Endothelial cell of hepatic sinusoid (primary cell): ENCODE data around the gene DYRK1B.
"Not testable (repeated sequence)": the region's sequence is repeated elsewhere in the genome, so short reads cannot be mapped to it uniquely, and the experiment has no call there.

ENCODE experiments used
- in situ Hi-C: cut with HindIII; loops from 2 replicates; pipeline ENCODE4 v1.10.0; 2017; ENCODE audit warnings: low sequenced_read_pairs

Gene DYRK1B

GRCh38 chr19:39814111-39814510 is 19.9 kb downstream of the DYRK1B start:
- in situ Hi-C loops: not testable (repeated sequence)

DNA sequence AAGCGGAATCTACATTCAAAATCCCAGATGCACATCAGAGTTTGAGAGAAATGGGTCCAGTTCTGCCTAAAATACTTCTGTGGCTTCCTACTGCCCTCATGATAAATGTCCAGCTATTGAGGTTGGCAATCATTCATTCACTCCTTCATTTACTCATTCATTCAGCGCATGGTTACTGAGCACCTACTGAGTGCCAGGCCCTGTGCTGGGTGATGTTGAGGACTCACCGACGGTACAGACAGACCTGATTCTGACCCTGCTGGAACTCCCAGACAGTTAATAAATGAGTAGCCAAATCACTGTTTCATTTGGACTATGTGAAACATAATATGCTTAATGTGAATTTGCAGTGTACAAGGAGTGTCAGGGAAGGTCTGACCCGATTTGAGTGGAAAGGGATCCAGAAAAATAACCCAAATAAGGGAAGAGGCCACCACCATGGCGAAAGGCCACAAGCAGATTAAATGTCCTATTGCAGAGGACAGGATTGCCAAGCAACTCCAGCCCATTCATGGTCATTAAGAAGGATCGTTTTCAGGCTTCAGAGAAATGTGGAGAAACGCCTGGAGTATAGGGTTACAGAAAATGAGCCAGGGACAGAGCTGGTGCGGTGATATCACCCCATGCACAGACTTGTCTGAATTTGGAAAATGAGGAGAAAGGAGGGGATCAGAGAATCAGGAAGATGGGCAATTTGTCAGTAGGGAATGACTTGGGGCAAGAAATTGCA is 20.5 kb downstream of the DYRK1B start:
- in situ Hi-C loops: no loop called here

GRCh38 chr19:39811064-39811463 is 22.9 kb downstream of the DYRK1B start:
- in situ Hi-C loops: no loop called here

GRCh38 chr19:39810424-39810823 is 23.5 kb downstream of the DYRK1B start:
- in situ Hi-C loops: no loop called here

DNA sequence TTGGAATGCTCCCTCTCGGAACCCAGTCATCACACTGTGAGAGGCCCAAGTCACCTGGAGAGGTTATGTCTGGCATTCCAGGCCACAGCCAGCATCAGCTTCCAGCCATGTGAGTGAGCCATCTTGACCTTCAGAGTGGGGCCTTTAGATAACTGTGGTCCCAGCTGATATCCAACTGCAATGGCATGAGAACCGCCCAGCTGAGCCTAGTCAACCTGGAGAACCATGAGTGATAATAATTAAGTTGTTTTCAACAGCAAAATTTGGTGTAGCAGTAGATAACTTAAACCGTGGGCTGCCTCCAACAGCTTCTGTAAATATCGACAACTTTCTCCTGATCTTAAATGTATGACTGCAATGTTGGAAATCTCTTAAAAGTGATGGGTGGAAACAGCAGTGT is 24.6 kb downstream of the DYRK1B start:
- in situ Hi-C loops: no loop called here

- in situ Hi-C loops: not testable (repeated sequence)
These were observed 25.3 kb downstream of the DYRK1B start for GRCh38 chr19:39808688-39809087.

GRCh38 chr19:39807846-39808364 is 26.1 kb downstream of the DYRK1B start:
- in situ Hi-C loops: no loop called here

GRCh38 chr19:39805104-39805503 is 28.9 kb downstream of the DYRK1B start:
- in situ Hi-C loops: no loop called here

GRCh38 chr19:39802958-39803357 is 31.0 kb downstream of the DYRK1B start:
- in situ Hi-C loops: no loop called here

- in situ Hi-C loops: loop anchor here (25.0 kb wide), 1 partner anchor 140 kb away; the partner anchor contains the start of gene FCGBP
These were observed 36.9 kb downstream of the DYRK1B start for GRCh38 chr19:39797083-39797482.

DNA sequence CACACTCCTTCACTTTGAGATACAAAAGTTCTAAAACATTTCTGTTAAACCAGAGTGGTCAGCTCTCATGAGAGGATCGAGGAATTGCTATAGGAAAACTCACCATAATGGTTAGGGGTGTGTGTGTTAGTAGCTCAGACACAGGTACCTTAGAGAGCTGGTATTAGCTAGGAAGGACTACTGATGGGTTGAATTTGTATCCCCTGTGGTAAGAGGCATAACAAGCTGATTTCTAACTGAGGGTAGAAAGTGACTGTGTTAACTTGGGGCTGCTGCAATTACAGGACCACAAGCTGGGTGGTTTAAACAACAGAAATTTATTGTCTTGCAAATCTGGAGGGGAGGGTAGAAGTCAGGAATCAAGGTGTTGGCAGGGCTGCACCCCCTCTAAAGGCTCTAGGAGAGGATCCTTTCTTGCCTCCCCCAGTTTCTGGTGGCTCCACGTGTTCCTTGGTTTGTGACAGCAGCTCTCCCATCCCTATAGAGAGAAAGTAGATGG is 37.9 kb downstream of the DYRK1B start:
- in situ Hi-C loops: loop anchor here (25.0 kb wide), 1 partner anchor 141 kb away; the partner anchor contains the start of gene FCGBP

GRCh38 chr19:39795001-39795400 is 39.0 kb downstream of the DYRK1B start:
- in situ Hi-C loops: loop anchor here (25.0 kb wide), 1 partner anchor 142 kb away; the partner anchor contains the start of gene FCGBP

DNA sequence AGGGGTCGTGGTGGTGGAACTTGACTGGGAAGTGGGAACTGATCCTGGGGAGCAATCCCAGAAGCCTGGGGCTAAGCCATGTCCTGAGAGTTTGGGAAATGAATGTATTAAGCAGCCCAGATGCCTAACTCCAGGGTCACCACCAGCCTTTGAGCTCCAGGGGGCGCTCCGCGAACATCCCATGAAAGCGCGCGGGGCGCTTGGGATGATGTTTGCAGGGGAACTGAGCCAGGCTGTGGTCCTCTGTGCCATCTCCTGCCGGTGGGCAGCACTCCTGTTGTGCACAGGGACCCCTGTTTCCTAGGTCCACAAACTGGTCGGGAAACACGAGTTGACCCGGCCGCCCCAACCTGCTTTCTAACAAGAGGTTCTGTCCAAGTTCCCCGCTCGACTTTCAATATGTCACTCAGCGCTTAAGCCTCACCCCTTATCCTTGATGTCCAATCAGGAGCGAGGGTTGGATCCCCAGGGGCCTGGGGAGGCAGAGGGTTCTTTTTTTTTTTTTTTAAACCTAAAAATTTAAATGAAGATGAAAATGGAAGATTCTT is 40.9 kb downstream of the DYRK1B start:
- in situ Hi-C loops: loop anchor here (25.0 kb wide), 1 partner anchor 144 kb away; the partner anchor contains the start of gene FCGBP

DNA sequence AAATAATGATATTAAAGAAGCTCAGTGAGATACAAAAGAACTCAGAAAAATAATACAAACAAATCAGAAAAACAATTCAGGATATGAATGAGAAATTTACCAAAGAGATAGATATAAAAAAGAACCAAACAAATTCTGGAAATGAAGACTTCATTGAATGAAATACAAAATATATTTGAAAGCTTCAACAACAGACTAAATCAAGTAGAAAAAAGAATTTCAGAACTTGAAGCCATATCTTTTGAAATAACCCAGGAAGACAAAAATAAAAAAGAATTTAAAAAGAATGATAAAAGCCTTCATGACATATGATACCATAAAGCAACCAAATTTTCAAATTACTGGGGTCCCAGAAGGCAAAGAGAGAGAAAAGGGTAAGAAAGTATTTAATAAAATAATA is 45.7 kb downstream of the DYRK1B start:
- in situ Hi-C loops: loop anchor here (10.0 to 25.0 kb wide), 2 partner anchors 57 to 149 kb away; partner anchors contain the start of genes FBL and FCGBP

DNA sequence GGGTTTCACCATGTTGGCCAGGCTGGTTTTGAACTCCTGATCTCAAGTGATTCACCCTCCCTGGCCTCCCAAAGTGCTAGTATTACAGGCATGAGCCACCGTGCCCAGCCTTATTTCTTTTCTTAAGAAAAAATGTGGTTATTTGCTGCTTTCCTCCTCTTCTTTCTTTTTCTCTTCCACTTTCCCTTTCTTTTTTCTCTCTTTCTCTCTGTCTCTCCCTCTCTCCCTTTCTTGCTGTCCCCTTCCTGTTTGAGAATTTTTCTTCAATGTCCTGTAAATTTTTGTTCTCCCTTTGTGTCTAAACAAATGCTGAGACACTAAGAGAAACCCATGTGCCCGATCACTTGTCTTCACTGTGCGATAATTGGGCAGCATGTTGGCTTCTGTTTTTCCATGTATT is 53.1 kb downstream of the DYRK1B start:
- in situ Hi-C loops: loop anchor here (5.0 to 25.0 kb wide), 3 partner anchors 34 to 156 kb away; partner anchors contain the start of genes FBL and FCGBP

GRCh38 chr19:39778763-39779162 is 55.2 kb downstream of the DYRK1B start, which contains the start of gene LEUTX:
Gene LEUTX (plus strand): TSS chr19:39778854. CDS start chr19:39778921, 67 bp downstream.
- in situ Hi-C loops: loop anchor here (25.0 kb wide), 1 partner anchor 159 kb away; the partner anchor contains the start of gene FCGBP
